Glomerular endothelial cell (primary cell): ENCODE results near the gene OR6B2. TPM values are rescaled to one million over a fixed set of nuclear protein-coding genes. Genes with fewer than 3 reads are reported as not detected.
A peak's percentile ranks its signal among the peaks of the same experiment; 100 is the strongest.
"Not testable (repeated sequence)": the region's sequence is repeated elsewhere in the genome, so short reads cannot be mapped to it uniquely, and the experiment has no call there.

Experiments used
- DNase-seq: peaks from one replicate; pipeline ENCODE4 v3.0.0-alpha.2; 2011; ENCODE audit warnings: low read depth, low spot score; ENCODE audit errors: extremely low read depth
- total RNA-seq: library from RNA; depleted of rRNA; stranded (reverse); fragments of >200 nt; gene quantifications from 2 replicates; pipeline ENCODE4 v1.2.3, GENCODE V29; 2015

Gene OR6B2
- total RNA-seq, result not detected in 2 replicates

GRCh38 chr2:240030379-240031094 is at the start of gene OR6B2:
TSS of gene OR6B2 (minus strand) at chr2:240030429. CDS start at chr2:240030429, 0 bp downstream.
- DNase-seq, result no peak

GRCh38 chr2:240078631-240079030 is 48.4 kb upstream of the OR6B2 start:
- DNase-seq, result no peak

- DNase-seq, result no peak
Observed at GRCh38 chr2:240077442-240077841, 47.2 kb upstream of the OR6B2 start.

GRCh38 chr2:240074545-240074944 is 44.3 kb upstream of the OR6B2 start:
- DNase-seq, result no peak

GRCh38 chr2:240070907-240071306 is 40.7 kb upstream of the OR6B2 start:
- DNase-seq, result no peak

GRCh38 chr2:240069829-240070228 is 39.6 kb upstream of the OR6B2 start:
- DNase-seq, result no peak

- no peak for DNase-seq
Observed at GRCh38 chr2:240068193-240068592, 38.0 kb upstream of the OR6B2 start.

GRCh38 chr2:240066489-240066888 is 36.3 kb upstream of the OR6B2 start:
- no peak for DNase-seq

- DNase-seq, result no peak
Observed at GRCh38 chr2:240064898-240065297, 34.7 kb upstream of the OR6B2 start.

GRCh38 chr2:240060977-240061591 is 30.9 kb upstream of the OR6B2 start:
- DNase-seq, result peak; percentile 22

GRCh38 chr2:240056678-240057077 is 26.4 kb upstream of the OR6B2 start:
- DNase-seq, result no peak

GRCh38 chr2:240055177-240055917 is 25.1 kb upstream of the OR6B2 start:
- no peak for DNase-seq

- DNase-seq, result no peak
Observed at GRCh38 chr2:240053173-240054155, 23.2 kb upstream of the OR6B2 start, which contains the start of gene OR6B3. TSS of gene OR6B3 (minus strand) at chr2:240053521.

GRCh38 chr2:240052524-240052923 is 22.3 kb upstream of the OR6B2 start:
- no peak for DNase-seq

- no peak for DNase-seq
Observed at GRCh38 chr2:240051697-240052096, 21.5 kb upstream of the OR6B2 start.

GRCh38 chr2:240050278-240050677 is 20.0 kb upstream of the OR6B2 start:
- DNase-seq, result no peak

GRCh38 chr2:240048237-240048636 is 18.0 kb upstream of the OR6B2 start:
- no peak for DNase-seq

GRCh38 chr2:240045098-240045497 is 14.9 kb upstream of the OR6B2 start:
- DNase-seq, result no peak

- not testable (repeated sequence) for DNase-seq
Observed at GRCh38 chr2:240044096-240044495, 13.9 kb upstream of the OR6B2 start.

GRCh38 chr2:240043279-240043989 is 13.2 kb upstream of the OR6B2 start:
- no peak for DNase-seq
